IMR-90 (cell line): ENCODE results near the gene KIFBP. TPM values are rescaled to one million over a fixed set of nuclear protein-coding genes. Genes with fewer than 3 reads are reported as not detected.

Source experiments
- ATAC-seq: fragments of 200-7000 bp; cut with Tn5 transposase; 2 replicates; pipeline ENCODE4 v1.9.1; 2020; ENCODE audit warnings: low read depth, mild to moderate bottlenecking, moderate library complexity
- BruUV-seq: library from RNA; stranded (reverse); fragments of 400-500 nt; replicated peaks from 2 replicates; lab custom pipeline; 2021; lab: Mats Ljungman, UMichigan
- CTCF ChIA-PET: fragments of 300-600 bp; formaldehyde crosslinking; extraction: SDS; loops from one replicate; lab custom pipeline; 2021; ENCODE audit warnings: antibody characterized with exemption; lab: Yijun Ruan, JAX
- POLR2A ChIA-PET: fragments of 300-600 bp; sonication (Branson Sonifier 250); formaldehyde crosslinking; loops from one replicate; lab custom pipeline; 2022; ENCODE audit warnings: antibody characterized with exemption; ENCODE audit not compliant: unreplicated experiment; lab: Charles Lee
- DNase-seq: peaks from one replicate; pipeline ENCODE4 v3.0.0; 2013
- H2AFZ ChIP-seq: replicated peaks from 2 replicates; pipeline ENCODE3; 2013; ENCODE audit warnings: low read length, mild to moderate bottlenecking; ENCODE audit not compliant: poor library complexity
- H2AK5ac ChIP-seq: 2 replicates; pipeline ENCODE4 v1.6.1; 2013; ENCODE audit warnings: low read depth, low read length, inconsistent platforms
- H2AK9ac ChIP-seq: replicated peaks from 2 replicates; pipeline ENCODE3; 2013; ENCODE audit warnings: mild to moderate bottlenecking, low read depth, low read length, moderate library complexity; ENCODE audit not compliant: poor library complexity
- H2BK120ac ChIP-seq: 2 replicates; pipeline ENCODE4 v1.6.1; 2013; ENCODE audit warnings: low read depth, low read length, inconsistent platforms
- H2BK15ac ChIP-seq: 3 replicates; pipeline ENCODE4 v1.6.1; 2013; ENCODE audit warnings: low read depth, low read length, inconsistent platforms
- H2BK20ac ChIP-seq: 2 replicates; pipeline ENCODE4 v1.6.1; 2013; ENCODE audit warnings: low read depth, mild to moderate bottlenecking, inconsistent platforms, low read length, moderate library complexity
- H2BK5ac ChIP-seq: 2 replicates; pipeline ENCODE4 v1.6.1; 2013; ENCODE audit warnings: mild to moderate bottlenecking, low read depth, low read length, inconsistent platforms; ENCODE audit not compliant: poor library complexity, severe bottlenecking
- H3K14ac ChIP-seq: replicated peaks from 2 replicates; pipeline ENCODE4 v1.6.1; 2013; ENCODE audit warnings: low read depth, low read length, inconsistent platforms
- H3K18ac ChIP-seq: 2 replicates; pipeline ENCODE4 v1.6.1; 2013; ENCODE audit warnings: low read depth, low read length, control low read depth
- H3K23ac ChIP-seq: 2 replicates; pipeline ENCODE4 v1.6.1; 2013; ENCODE audit warnings: low read depth, low read length, inconsistent platforms
- H3K27ac ChIP-seq: 2 replicates; pipeline ENCODE4 v1.5.1; 2013; ENCODE audit warnings: mild to moderate bottlenecking, control low read depth, low read length; ENCODE audit not compliant: insufficient read depth
- H3K27me3 ChIP-seq: 2 replicates; pipeline ENCODE4 v1.6.1; 2013; ENCODE audit warnings: low read length; ENCODE audit not compliant: control insufficient read depth, insufficient read depth
- H3K36me3 ChIP-seq: 2 replicates; pipeline ENCODE4 v1.6.1; 2013; ENCODE audit warnings: low read length, mixed read lengths; ENCODE audit not compliant: control insufficient read depth, insufficient read depth
- H3K4ac ChIP-seq: 2 replicates; pipeline ENCODE4 v1.6.1; 2013; ENCODE audit warnings: low read depth, low read length, inconsistent platforms
- H3K4me1 ChIP-seq: 2 replicates; pipeline ENCODE4 v1.6.1; 2013; ENCODE audit warnings: low read length, mixed read lengths; ENCODE audit not compliant: control insufficient read depth, insufficient read depth
- H3K4me2 ChIP-seq: 2 replicates; pipeline ENCODE4 v1.6.1; 2013; ENCODE audit warnings: low read depth, mild to moderate bottlenecking, control low read depth, low read length, moderate library complexity
- H3K4me3 ChIP-seq: 2 replicates; pipeline ENCODE4 v1.5.1; 2013; ENCODE audit warnings: low read depth, mild to moderate bottlenecking, control low read depth, low read length, moderate library complexity; ENCODE audit not compliant: insufficient read depth
- H3K56ac ChIP-seq: 2 replicates; pipeline ENCODE4 v1.6.1; 2013; ENCODE audit warnings: low read length, inconsistent platforms; ENCODE audit not compliant: insufficient read depth; ENCODE audit errors: extremely low read depth
- H3K79me1 ChIP-seq, 2 experiments: 2 replicates each; pipeline ENCODE4 v1.6.1; 2013; ENCODE audit warnings: low read length in 2 of 2, inconsistent platforms in 1 of 2, low read depth in 1 of 2
- H3K9ac ChIP-seq: 2 replicates; pipeline ENCODE4 v1.6.1; 2013; ENCODE audit warnings: low read depth, low read length, control low read depth
- H3K9me1 ChIP-seq: 2 replicates; pipeline ENCODE4 v1.6.1; 2013; ENCODE audit warnings: low read length, inconsistent platforms; ENCODE audit not compliant: insufficient read depth
- H3K9me3 ChIP-seq: 2 replicates; pipeline ENCODE4 v1.6.1; 2013; ENCODE audit warnings: low read length; ENCODE audit not compliant: control insufficient read depth, insufficient read depth
- H4K20me1 ChIP-seq: 2 replicates; pipeline ENCODE4 v1.6.1; 2013; ENCODE audit warnings: low read length, inconsistent platforms; ENCODE audit not compliant: insufficient read depth
- H4K5ac ChIP-seq: 2 replicates; pipeline ENCODE4 v1.6.1; 2013; ENCODE audit warnings: mild to moderate bottlenecking, low read depth, low read length, control low read depth
- H4K8ac ChIP-seq, 2 experiments: 2 replicates each; pipeline ENCODE4 v1.6.1; 2013; ENCODE audit warnings: low read depth in 2 of 2, low read length in 2 of 2, control low read depth in 1 of 2, inconsistent platforms in 1 of 2
- H4K91ac ChIP-seq: 2 replicates; pipeline ENCODE4 v1.6.1; 2013; ENCODE audit warnings: low read depth, low read length, inconsistent platforms; ENCODE audit not compliant: insufficient read depth
- MAZ ChIP-seq: IDR thresholded peaks from 2 replicates; pipeline ENCODE4 v1.6.1; 2012; ENCODE audit warnings: low read depth, mild to moderate bottlenecking, low read length, improper control_type of control experiment, moderate library complexity, borderline replicate concordance
- WGBS, 2 experiments: methylation state at CpG; one replicate each; pipeline versions ENCODE4 v1.1.5 to v1.1.7; 2013; ENCODE audit warnings: missing lambda C conversion rate in 2 of 2; ENCODE audit not compliant: insufficient read length in 1 of 2; ENCODE audit errors: extremely low coverage in 2 of 2; 5-methylcytosine and 5-hydroxymethylcytosine counted together
- dilution Hi-C: fragments of 300-500 bp; cut with HindIII; formaldehyde crosslinking; loops from one replicate; pipeline ENCODE4 v1.14.3; 2018; ENCODE audit warnings: low sequenced_read_pairs; ENCODE audit not compliant: unreplicated experiment
- in situ Hi-C: fragments of 300-500 bp; cut with MboI; formaldehyde crosslinking; loops from 3 replicates; pipeline ENCODE4 v1.14.3; 2019; ENCODE audit warnings: low sequenced_read_pairs, inconsistent platforms, mixed read lengths
- intact Hi-C: fragments of 100-400 bp; cut with micrococcal nuclease; formaldehyde crosslinking; loops from 2 replicates; pipeline ENCODE4 v1.10.0; 2022
- polyA plus RNA-seq, 3 experiments: library from polyadenylated mRNA; depleted of rRNA; stranded (reverse); fragments of >200 nt; gene quantifications; 2 replicates each; pipeline ENCODE4 v1.2.3, GENCODE V29; 2012; ENCODE audit warnings: low replicate concordance in 1 of 3
- total RNA-seq: library from RNA; depleted of rRNA; stranded (reverse); fragments of >200 nt; gene quantifications from 2 replicates; pipeline ENCODE4 v1.2.3, GENCODE V29; 2012

KIFBP gene
- total and polyA plus RNA-seq, 2 of the 4 experiments (the other 2 are of a cell fraction): 30.6 to 51.3 TPM

GRCh38 chr10:69005704-69006485, 17.3 kb downstream of the KIFBP start:
- H3K9me1 ChIP-seq: no peaks in the 10 kb centered on the region
- H2BK5ac ChIP-seq: no peak overlapping the region
- H3K4me2 ChIP-seq: no peak overlapping the region
- no peaks in the 10 kb centered on the region for H3K9me3 ChIP-seq
- no peak overlapping the region for H3K4me3 ChIP-seq
- H2AFZ ChIP-seq: no peak overlapping the region
- H3K56ac ChIP-seq: no peak overlapping the region
- peaks cover 20% of the 10 kb centered on the region for H3K36me3 ChIP-seq
- H2AK9ac ChIP-seq: no peak overlapping the region
- H3K4me1 ChIP-seq: 0 out of 2 replicates have a peak, but pooled peaks cover 2% of the 10 kb centered on the region
- no peak overlapping the region for H3K18ac ChIP-seq
- H2BK15ac ChIP-seq: no peak overlapping the region
- H4K20me1 ChIP-seq: peaks cover 4% of the 10 kb centered on the region; the same call in 1 of the 2 replicates
- no TSS peak for BruUV-seq
- WGBS, 2 experiments: no CpG with 5 or more reads among the region's 6 CpGs
- H4K91ac ChIP-seq: no peak overlapping the region
- CTCF ChIA-PET: interaction anchor here (1.5 to 2.6 kb wide), 3 partner anchors 18 to 88 kb away, joined by 6 to 16 read pairs (median 7); no protein-coding TSS in a partner anchor
- dilution Hi-C loops (loop anchor here (25.0 kb wide), 1 partner anchor 106 kb away; the partner anchor contains the start of gene VPS26A), intact Hi-C loops (loop anchor here (1.0 to 5.0 kb wide), 2 partner anchors 87 to 406 kb away; no protein-coding TSS in a partner anchor), in situ Hi-C loops (loop anchor here (5.0 to 10.0 kb wide), 2 partner anchors 86 to 409 kb away; partner anchors contain the start of gene TACR2)
- H3K4ac ChIP-seq: no peak overlapping the region
- peaks cover 17 to 28% of the 10 kb centered on the region in 2 experiments for H3K79me1 ChIP-seq
- H3K14ac ChIP-seq: no peak overlapping the region
- DNase-seq (no peak), ATAC-seq (no peak)
- H2AK5ac ChIP-seq: no peak overlapping the region
- H3K9ac ChIP-seq: no peak overlapping the region
- no peak overlapping the region for H4K5ac ChIP-seq
- H3K27me3 ChIP-seq: no peaks in the 10 kb centered on the region
- no peak overlapping the region for H3K27ac ChIP-seq
- no peak overlapping the region for H2BK120ac ChIP-seq
- POLR2A ChIA-PET: interaction anchor here (0.6 kb wide), 1 partner anchor 178 kb away, joined by 7 read pairs; the partner anchor contains the start of gene STOX1
- H3K23ac ChIP-seq: no peak overlapping the region
- TF ChIP-seq MAZ: no peak
- H2BK20ac ChIP-seq: no peak overlapping the region
- H4K8ac ChIP-seq: no peak overlapping the region; a peak in 1 of 4 replicates
